ENCODE results near the gene MRC1.

The MRC1 gene

DNA sequence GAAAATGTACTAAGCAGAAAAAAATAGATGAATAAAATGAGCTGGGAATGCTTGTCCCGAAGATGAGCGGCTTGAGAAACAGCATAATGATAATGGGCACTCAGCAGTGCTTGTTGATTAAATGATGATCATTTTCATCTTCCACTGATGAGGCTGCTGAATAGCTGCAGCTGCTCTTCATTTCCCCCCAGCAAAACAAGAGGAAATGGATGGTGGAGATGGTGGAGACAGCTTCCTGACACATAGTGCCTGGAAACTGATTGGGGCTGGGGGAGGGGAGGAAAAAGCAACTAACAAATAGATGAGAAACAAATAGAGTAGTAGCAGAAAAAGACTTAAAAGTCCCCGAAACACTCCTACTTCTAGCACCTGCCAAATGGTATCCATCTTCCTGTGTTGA lies 41.4 kb downstream of the MRC1 start:
- DNase-seq (peak; percentile 75), ATAC-seq (ENCODE audit: insufficient read depth, low read depth) (peak; percentile 77)
- Histone ChIP-seq H3K27ac (ENCODE audit: low read length) (peak overlapping the region; percentile 44), H3K9ac (ENCODE audit: low read depth, low read length) (no peak overlapping the region), H3K9me3 (ENCODE audit: insufficient read depth, low read length, severe bottlenecking) (no peaks in the 10 kb centered on the region), H2AFZ (ENCODE audit: low read depth, low read length) (0 out of 2 replicates have a peak overlapping the region, but pooled peaks have one; percentile 46), H3K79me2 (ENCODE audit: insufficient read depth, low read length) (no peaks in the 10 kb centered on the region), H3K4me2 (ENCODE audit: insufficient read depth, low read length) (peak overlapping the region; percentile 24), H3K4me1 (ENCODE audit: insufficient read depth, low read length) (peaks cover 42% of the 10 kb centered on the region), H3K4me3 (ENCODE audit: low read depth in 1 of 2, low read length in 2 of 2) (no peak overlapping the region), H3K27me3 (ENCODE audit: insufficient read depth, low read length, poor library complexity) (no peaks in the 10 kb centered on the region), H4K20me1 (ENCODE audit: insufficient read depth, low read length) (no peaks in the 10 kb centered on the region), H3K36me3 (ENCODE audit: insufficient read depth, low read length) (no peaks in the 10 kb centered on the region)
- no peak for TF ChIP-seq EZH2 (IDR thresholded peaks at IDR 0.05; ENCODE audit: borderline replicate concordance, low read depth, low read length, severe bottlenecking)
- no peak for TF ChIP-seq CTCF (IDR thresholded peaks at IDR 0.05; ENCODE audit: borderline replicate concordance, extremely low read depth, low read length, poor library complexity, severe bottlenecking)

DNA sequence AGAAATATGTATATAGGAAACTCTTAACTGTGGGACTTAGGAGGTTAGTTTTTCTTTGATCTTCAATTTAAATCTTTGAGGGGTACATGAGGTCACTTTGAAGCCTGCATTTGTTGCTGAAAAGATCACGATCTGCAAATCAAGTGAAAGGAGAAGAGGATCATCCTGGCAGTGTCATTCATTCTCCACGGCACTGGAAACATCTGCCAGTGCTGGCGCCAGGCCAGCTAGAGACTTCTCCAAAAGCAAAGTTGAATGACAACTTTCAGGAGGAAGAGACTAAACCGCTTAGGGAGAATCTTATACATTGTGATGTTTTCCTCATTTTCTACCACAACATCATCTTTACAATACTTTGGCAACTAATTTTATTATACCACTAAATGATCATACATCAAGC lies 42.5 kb downstream of the MRC1 start:
- no peak overlapping the region for H3K4me3 ChIP-seq (ENCODE audit: low read depth in 1 of 2, low read length in 2 of 2)
- no peaks in the 10 kb centered on the region for H3K27me3 ChIP-seq (ENCODE audit: insufficient read depth, low read length, poor library complexity)
- H3K4me2 ChIP-seq (ENCODE audit: insufficient read depth, low read length): peak overlapping the region; percentile 10
- H4K20me1 ChIP-seq (ENCODE audit: insufficient read depth, low read length): no peaks in the 10 kb centered on the region
- TF ChIP-seq CTCF (IDR thresholded peaks at IDR 0.05; ENCODE audit: borderline replicate concordance, extremely low read depth, low read length, poor library complexity, severe bottlenecking) (no peak), EZH2 (IDR thresholded peaks at IDR 0.05; ENCODE audit: borderline replicate concordance, low read depth, low read length, severe bottlenecking) (no peak)
- H3K36me3 ChIP-seq (ENCODE audit: insufficient read depth, low read length): no peaks in the 10 kb centered on the region
- no peaks in the 10 kb centered on the region for H3K79me2 ChIP-seq (ENCODE audit: insufficient read depth, low read length)
- ATAC-seq (ENCODE audit: insufficient read depth, low read depth) (peak; percentile 65), DNase-seq (peak; percentile 72)
- H3K9ac ChIP-seq (ENCODE audit: low read depth, low read length): no peak overlapping the region
- no peak overlapping the region for H2AFZ ChIP-seq (ENCODE audit: low read depth, low read length)
- H3K4me1 ChIP-seq (ENCODE audit: insufficient read depth, low read length): peaks cover 42% of the 10 kb centered on the region
- no peaks in the 10 kb centered on the region for H3K9me3 ChIP-seq (ENCODE audit: insufficient read depth, low read length, severe bottlenecking)
- peak overlapping the region; percentile 38; the same call in 1 of the 2 replicates for H3K27ac ChIP-seq (ENCODE audit: low read length)

DNA sequence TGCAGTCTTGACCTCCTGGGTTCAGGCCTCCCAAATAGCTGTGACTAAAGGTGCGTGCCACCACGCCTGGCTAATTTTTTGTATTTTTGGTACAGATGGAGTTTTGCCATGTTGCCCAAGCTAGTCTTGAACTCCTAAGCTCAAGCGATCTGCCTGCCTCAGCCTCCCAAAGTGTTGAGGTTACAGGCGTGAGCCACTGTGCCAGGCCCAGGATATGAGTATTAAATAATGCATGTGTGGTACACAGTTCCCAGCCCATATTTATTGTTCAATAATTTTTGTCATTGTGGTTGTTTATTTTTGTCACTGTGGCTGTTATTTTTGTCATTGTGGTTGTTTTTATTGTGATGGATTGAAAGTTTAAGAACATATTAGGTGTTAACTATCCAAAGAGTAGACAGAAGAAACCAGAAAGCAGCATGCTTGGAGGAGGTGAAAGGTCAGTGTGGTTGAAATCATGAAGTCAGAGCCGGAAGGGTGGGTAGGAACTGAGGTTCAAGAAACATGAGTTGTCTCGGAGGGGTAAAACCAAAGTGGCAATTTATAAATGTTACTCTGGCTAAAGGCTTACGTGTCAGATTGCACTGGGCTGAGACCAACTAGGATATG lies 45.0 kb downstream of the MRC1 start:
- no peak overlapping the region for H3K9ac ChIP-seq (ENCODE audit: low read depth, low read length)
- no peaks in the 10 kb centered on the region for H3K9me3 ChIP-seq (ENCODE audit: insufficient read depth, low read length, severe bottlenecking)
- H3K27me3 ChIP-seq (ENCODE audit: insufficient read depth, low read length, poor library complexity): no peaks in the 10 kb centered on the region
- DNase-seq: no peak
- H3K36me3 ChIP-seq (ENCODE audit: insufficient read depth, low read length): no peaks in the 10 kb centered on the region
- no peaks in the 10 kb centered on the region for H4K20me1 ChIP-seq (ENCODE audit: insufficient read depth, low read length)
- H3K4me2 ChIP-seq (ENCODE audit: insufficient read depth, low read length): no peak overlapping the region
- peaks cover 27% of the 10 kb centered on the region for H3K4me1 ChIP-seq (ENCODE audit: insufficient read depth, low read length)
- no peak for ATAC-seq (ENCODE audit: insufficient read depth, low read depth)
- TF ChIP-seq EZH2 (IDR thresholded peaks at IDR 0.05; ENCODE audit: borderline replicate concordance, low read depth, low read length, severe bottlenecking) (no peak), CTCF (IDR thresholded peaks at IDR 0.05; ENCODE audit: borderline replicate concordance, extremely low read depth, low read length, poor library complexity, severe bottlenecking) (no peak)
- H2AFZ ChIP-seq (ENCODE audit: low read depth, low read length): no peak overlapping the region
- H3K27ac ChIP-seq (ENCODE audit: low read length): no peak overlapping the region
- no peak overlapping the region for H3K4me3 ChIP-seq (ENCODE audit: low read depth in 1 of 2, low read length in 2 of 2)
- H3K79me2 ChIP-seq (ENCODE audit: insufficient read depth, low read length): no peaks in the 10 kb centered on the region
